HL-60 (cell line): ENCODE measurements around the gene NLGN1.

ENCODE experiments used
- REST ChIP-seq: IDR thresholded peaks from 2 replicates; pipeline ENCODE4 v1.6.1; 2012; ENCODE audit warnings: low read depth; ENCODE audit not compliant: insufficient replicate concordance
- TF ChIP-seq, protein P1 (sequence below): IDR thresholded peaks from one replicate; pipeline ENCODE4 v1.5.1; 2011; ENCODE audit warnings: low read length, control low read depth, inconsistent platforms; ENCODE audit not compliant: insufficient read depth

DNA sequence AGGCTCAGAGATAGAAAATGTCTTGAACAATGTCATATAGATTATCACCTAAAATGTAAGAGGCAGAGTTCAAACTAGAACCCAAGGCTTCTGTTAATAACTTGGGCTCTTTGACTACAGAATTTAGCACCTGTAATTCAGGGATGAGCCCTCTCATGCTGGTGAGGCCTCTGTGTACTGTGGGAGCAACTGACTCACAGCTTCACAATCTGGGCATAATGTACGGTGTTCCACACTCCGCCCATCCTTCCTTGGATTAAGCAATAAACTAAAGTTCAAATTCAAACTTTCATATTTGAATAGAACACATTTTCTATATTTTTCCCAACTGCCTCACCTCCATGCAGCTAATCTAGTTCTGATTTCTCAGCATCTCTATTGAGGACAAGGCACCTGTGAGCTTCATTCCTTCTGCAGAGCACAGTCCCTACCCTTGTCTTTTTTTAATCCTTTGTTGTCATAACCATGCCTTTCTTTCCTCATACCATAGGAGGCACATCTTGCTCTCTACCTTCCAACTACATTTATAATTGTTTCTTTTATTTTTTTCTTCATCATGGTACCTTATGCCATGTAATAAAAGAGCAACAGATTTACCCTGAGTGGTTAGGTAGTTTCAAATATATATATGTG is 392.1 kb downstream of the NLGN1 start:
- TF ChIP-seq, protein P1, sequence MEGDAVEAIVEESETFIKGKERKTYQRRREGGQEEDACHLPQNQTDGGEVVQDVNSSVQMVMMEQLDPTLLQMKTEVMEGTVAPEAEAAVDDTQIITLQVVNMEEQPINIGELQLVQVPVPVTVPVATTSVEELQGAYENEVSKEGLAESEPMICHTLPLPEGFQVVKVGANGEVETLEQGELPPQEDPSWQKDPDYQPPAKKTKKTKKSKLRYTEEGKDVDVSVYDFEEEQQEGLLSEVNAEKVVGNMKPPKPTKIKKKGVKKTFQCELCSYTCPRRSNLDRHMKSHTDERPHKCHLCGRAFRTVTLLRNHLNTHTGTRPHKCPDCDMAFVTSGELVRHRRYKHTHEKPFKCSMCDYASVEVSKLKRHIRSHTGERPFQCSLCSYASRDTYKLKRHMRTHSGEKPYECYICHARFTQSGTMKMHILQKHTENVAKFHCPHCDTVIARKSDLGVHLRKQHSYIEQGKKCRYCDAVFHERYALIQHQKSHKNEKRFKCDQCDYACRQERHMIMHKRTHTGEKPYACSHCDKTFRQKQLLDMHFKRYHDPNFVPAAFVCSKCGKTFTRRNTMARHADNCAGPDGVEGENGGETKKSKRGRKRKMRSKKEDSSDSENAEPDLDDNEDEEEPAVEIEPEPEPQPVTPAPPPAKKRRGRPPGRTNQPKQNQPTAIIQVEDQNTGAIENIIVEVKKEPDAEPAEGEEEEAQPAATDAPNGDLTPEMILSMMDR = no peak
- TF ChIP-seq REST = no peak
